WERI-Rb-1 (cell line): ENCODE data around the gene DNAJC11.

Experiments used
- DNase-seq: peaks from one replicate; pipeline ENCODE4 v3.0.0-alpha.2; 2020
- H3K27ac ChIP-seq: fragments of 250-450 bp; sonication (Bioruptor Pico); 2 replicates; pipeline ENCODE4 v1.5.1; 2020; ENCODE audit warnings: mild to moderate bottlenecking, moderate library complexity
- H3K27me3 ChIP-seq: fragments of 250-450 bp; sonication (Bioruptor Pico); 2 replicates; pipeline ENCODE4 v1.5.1; 2021; ENCODE audit warnings: mild to moderate bottlenecking, low read depth, moderate library complexity; ENCODE audit not compliant: insufficient read depth, severe bottlenecking
- H3K36me3 ChIP-seq: fragments of 250-450 bp; sonication (Bioruptor Pico); 2 replicates; pipeline ENCODE4 v1.5.1; 2020; ENCODE audit warnings: mild to moderate bottlenecking, moderate library complexity
- H3K4me3 ChIP-seq: 2 replicates; pipeline ENCODE4 v1.5.1; 2011; ENCODE audit warnings: low read depth, mild to moderate bottlenecking, control low read depth, low read length
- H3K9me3 ChIP-seq: fragments of 250-450 bp; sonication (Bioruptor Pico); 2 replicates; pipeline ENCODE4 v1.5.1; 2021; ENCODE audit warnings: mild to moderate bottlenecking, moderate library complexity; ENCODE audit not compliant: severe bottlenecking
- TF ChIP-seq, protein P1 (sequence below): IDR thresholded peaks from 2 replicates; pipeline ENCODE4 v1.5.1; 2011; ENCODE audit warnings: low read depth, mild to moderate bottlenecking, control low read depth, inconsistent platforms, low read length

Gene DNAJC11

DNA sequence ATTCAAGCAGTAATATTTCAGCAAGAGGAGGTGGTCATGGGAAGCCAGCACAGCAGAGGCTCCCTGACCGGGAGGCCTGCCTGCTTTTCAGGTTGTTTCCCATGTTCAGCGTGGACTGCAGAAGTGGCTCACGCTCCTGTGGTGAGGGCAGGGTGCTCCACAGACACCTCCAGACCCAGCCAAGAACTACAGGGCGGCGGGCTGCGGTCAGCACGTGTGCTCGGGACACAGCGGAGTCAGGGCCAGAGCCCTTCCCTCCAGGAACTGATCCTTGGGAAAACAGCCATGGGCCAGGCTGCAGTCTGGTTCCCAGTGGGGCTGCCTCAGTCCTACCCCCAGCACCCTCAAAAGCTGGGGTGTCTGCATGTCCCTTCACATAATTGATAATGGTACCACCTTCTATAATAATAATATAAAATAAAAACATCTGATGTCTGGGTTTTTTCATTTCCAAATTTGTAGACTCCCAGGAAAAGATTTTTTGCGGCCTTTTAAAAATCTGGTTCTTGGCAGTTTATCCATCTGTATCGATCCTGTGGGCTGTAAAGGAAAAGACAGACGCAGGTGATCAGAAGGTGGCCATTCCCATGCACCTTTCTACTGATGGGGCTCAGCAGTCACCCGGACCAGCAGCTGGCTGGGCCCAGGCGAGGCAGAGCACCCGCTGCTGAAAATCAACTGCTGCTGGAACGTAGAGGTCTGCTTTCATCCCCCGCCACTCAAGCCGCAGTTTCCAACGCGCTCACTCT is 66.3 kb downstream of the DNAJC11 start:
- Histone ChIP-seq H3K4me3 (no peak overlapping the region), H3K36me3 (peaks cover 76% of the 10 kb centered on the region), H3K27me3 (no peaks in the 10 kb centered on the region), H3K27ac (no peak overlapping the region), H3K9me3 (no peaks in the 10 kb centered on the region)
- TF ChIP-seq, protein P1, sequence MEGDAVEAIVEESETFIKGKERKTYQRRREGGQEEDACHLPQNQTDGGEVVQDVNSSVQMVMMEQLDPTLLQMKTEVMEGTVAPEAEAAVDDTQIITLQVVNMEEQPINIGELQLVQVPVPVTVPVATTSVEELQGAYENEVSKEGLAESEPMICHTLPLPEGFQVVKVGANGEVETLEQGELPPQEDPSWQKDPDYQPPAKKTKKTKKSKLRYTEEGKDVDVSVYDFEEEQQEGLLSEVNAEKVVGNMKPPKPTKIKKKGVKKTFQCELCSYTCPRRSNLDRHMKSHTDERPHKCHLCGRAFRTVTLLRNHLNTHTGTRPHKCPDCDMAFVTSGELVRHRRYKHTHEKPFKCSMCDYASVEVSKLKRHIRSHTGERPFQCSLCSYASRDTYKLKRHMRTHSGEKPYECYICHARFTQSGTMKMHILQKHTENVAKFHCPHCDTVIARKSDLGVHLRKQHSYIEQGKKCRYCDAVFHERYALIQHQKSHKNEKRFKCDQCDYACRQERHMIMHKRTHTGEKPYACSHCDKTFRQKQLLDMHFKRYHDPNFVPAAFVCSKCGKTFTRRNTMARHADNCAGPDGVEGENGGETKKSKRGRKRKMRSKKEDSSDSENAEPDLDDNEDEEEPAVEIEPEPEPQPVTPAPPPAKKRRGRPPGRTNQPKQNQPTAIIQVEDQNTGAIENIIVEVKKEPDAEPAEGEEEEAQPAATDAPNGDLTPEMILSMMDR = no peak
- no peak for DNase-seq

DNA sequence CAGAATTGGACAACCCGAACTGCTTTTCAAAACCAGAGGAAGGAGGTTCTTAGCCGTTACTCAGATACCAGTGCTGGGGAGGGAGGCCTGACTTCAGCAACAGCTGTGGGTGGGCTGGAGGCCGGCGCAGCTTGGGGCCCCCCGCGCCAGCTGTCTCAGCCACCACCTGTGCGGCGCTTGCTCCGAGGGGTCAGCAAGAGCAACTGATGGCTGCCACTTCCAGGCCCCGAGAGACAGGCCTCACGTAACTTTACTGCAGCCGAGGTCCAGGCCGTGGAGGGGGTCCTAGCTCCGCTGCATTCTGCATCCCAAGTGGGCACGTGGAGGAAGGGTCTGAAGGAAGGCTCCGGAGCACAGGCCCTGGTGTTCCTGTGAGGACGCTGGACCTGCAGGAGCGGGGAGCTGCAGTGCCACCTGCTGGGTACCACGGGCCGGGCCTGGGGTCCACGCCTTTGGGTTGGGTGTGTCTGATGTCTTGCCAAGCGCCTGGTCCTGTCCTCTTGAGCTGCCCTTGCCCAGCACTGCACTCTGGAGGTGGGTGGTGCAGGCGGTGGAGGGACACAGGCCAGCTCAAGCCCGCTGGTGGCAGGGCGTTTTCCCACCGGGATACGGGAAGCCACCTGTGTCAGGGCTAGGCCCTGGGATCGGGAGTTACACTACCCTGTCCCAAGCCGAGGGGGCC is 67.1 kb downstream of the DNAJC11 start:
- peaks cover 80% of the 10 kb centered on the region for H3K36me3 ChIP-seq
- H3K9me3 ChIP-seq = no peaks in the 10 kb centered on the region
- no peak overlapping the region for H3K4me3 ChIP-seq
- peak; percentile 77 for DNase-seq
- TF ChIP-seq, protein P1 = peak; percentile 91
- H3K27me3 ChIP-seq = no peaks in the 10 kb centered on the region
- peak overlapping the region; percentile 8; the same call in 1 of the 2 replicates for H3K27ac ChIP-seq

DNA sequence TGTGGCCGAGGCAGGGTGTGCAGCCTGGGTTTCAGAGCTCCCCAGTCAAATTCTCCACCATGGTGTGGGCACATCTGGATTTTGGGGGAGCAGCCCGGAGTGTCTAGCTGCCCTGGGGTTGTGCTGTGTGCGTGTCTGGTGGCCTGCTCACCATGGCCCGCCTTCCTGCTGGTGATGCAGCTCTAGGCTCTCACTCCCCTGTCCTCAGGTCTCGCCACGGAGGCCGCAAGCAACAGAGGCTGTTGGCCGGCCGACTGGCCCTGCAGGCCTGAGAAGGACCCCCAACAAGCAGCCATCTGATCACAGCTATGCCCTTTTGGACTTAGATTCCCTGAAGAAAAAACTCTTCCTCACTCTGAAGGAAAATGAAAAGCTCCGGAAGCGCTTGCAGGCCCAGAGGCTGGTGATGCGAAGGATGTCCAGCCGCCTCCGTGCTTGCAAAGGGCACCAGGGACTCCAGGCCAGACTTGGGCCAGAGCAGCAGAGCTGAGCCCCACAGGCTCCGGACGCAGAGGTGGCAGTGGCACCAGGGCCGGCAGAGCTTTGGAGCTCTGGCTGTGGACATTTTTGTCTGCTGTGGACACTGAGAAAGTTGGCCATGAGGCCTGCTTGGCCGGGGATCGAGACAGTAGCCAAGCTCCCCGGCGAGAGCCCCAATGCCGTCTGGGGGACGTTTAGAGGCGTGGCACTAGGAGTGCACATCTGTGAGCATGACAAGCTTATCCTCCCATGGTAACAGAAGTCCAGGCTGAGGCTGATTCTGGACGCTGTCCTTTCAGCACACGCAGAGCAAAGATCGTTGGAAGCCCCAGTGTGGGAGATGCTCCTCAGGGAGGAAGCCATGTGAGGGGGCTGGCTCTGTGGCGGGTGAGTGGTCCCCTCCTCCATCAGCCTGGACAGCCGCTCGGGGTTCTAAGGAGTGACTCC is 68.8 kb downstream of the DNAJC11 start:
- Histone ChIP-seq H3K9me3 (no peaks in the 10 kb centered on the region), H3K27me3 (no peaks in the 10 kb centered on the region), H3K27ac (no peak overlapping the region), H3K36me3 (peaks cover 81% of the 10 kb centered on the region), H3K4me3 (no peak overlapping the region)
- no peak for DNase-seq
- TF ChIP-seq, protein P1 = no peak

DNA sequence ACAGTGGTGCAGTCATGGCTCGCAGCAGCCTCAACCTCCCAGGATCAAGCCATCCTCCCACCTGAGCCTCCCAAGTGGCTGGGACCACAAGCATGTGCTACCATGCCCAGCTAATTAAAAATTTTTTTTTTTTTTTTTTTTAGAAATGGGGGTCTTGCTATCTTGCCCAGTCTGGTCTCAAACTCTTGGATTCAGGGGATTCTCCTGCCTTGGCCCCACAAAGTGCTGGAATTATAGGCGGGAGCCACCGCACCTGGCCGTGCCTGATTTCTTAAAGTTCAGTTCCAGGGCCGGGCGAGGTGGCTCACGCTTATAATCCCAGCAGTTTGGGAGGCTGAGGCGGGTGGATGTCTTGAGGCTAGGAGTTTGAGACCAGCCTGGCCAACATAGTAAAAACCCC is 70.6 kb downstream of the DNAJC11 start:
- Histone ChIP-seq H3K9me3 (no peaks in the 10 kb centered on the region), H3K4me3 (no peak overlapping the region), H3K27ac (no peak overlapping the region), H3K27me3 (no peaks in the 10 kb centered on the region), H3K36me3 (peaks cover 79% of the 10 kb centered on the region)
- TF ChIP-seq, protein P1 = no peak
- DNase-seq = no peak

DNA sequence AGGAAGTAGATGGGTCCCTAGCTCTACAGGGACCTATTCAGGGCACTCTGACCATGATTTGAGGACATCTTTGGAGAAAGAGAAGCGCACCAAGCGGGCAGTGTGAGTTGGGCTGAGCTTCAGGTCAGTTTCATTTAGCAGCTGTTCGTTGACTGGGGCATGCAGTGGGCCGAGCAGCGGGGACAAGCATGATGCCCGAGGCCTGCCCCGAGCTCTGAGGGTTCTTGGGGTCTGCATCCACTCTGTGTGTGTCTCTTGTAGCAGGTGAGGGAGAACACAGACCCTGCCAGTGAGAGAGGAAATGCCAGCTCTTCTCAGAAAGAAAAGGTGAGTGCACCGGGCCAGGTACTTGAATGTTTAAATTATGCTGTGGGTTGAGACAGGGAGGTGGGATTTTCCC is 71.6 kb downstream of the DNAJC11 start:
- peaks cover 69% of the 10 kb centered on the region for H3K36me3 ChIP-seq
- H3K9me3 ChIP-seq = no peaks in the 10 kb centered on the region
- H3K27ac ChIP-seq = no peak overlapping the region

More for the DNA sequence above, 71.6 kb downstream of the DNAJC11 start:
- DNase-seq = no peak
- Histone ChIP-seq H3K27me3 (no peaks in the 10 kb centered on the region), H3K4me3 (no peak overlapping the region)
- TF ChIP-seq, protein P1 = no peak
